Measurements from ENCODE around the gene SLC25A29. TPM values are rescaled to one million over a fixed set of nuclear protein-coding genes. Genes with fewer than 3 reads are reported as not detected.

The SLC25A29 gene
- total and polyA plus RNA-seq, 2 of the 4 experiments (the other 2 are of a cell fraction), result 6.5 to 37.7 TPM

GRCh38 chr14:100299238-100299560 lies 7.0 kb downstream of the SLC25A29 start:
- dilution Hi-C loops (cut with HindIII; ENCODE audit: low sequenced_read_pairs, unreplicated experiment), result no loop called here

More at GRCh38 chr14:100299238-100299560, 7.0 kb downstream of the SLC25A29 start:
- Histone ChIP-seq H4K20me1 (ENCODE audit: insufficient read depth, low read length) (peaks cover 65% of the 10 kb centered on the region), H3K79me1 (ENCODE audit: low read depth in 1 of 2, low read length in 2 of 2) (peaks cover 14 to 81% of the 10 kb centered on the region in 2 experiments), H4K5ac (ENCODE audit: low read depth, low read length) (no peak overlapping the region), H2AK5ac (ENCODE audit: low read depth, low read length) (no peak overlapping the region), H2BK20ac (ENCODE audit: low read depth, low read length) (no peak overlapping the region), H2AFZ (replicated peaks; ENCODE audit: low read length, poor library complexity) (no peak overlapping the region), H3K9ac (ENCODE audit: low read depth, low read length) (no peak overlapping the region), H3K56ac (ENCODE audit: extremely low read depth, insufficient read depth, low read length) (no peak overlapping the region), H3K4me2 (ENCODE audit: low read depth, low read length) (no peak overlapping the region), H2AK9ac (replicated peaks; ENCODE audit: low read depth, low read length, poor library complexity) (no peak overlapping the region), H3K14ac (replicated peaks; ENCODE audit: low read depth, low read length) (no peak overlapping the region), H3K27ac (ENCODE audit: insufficient read depth, low read length) (no peak overlapping the region), H3K4ac (ENCODE audit: low read depth, low read length) (no peak overlapping the region), H3K9me1 (ENCODE audit: insufficient read depth, low read length) (peaks cover 4% of the 10 kb centered on the region), H3K4me3 (ENCODE audit: insufficient read depth, low read depth, low read length) (no peak overlapping the region), H3K18ac (ENCODE audit: low read depth, low read length) (no peak overlapping the region), H3K36me3 (ENCODE audit: control insufficient read depth, insufficient read depth, low read length) (peaks cover 20% of the 10 kb centered on the region; the same call in 1 of the 2 replicates), H2BK120ac (ENCODE audit: low read depth, low read length) (no peak overlapping the region), H4K8ac (ENCODE audit: low read depth in 2 of 2, low read length in 2 of 2) (no peak overlapping the region), H2BK5ac (ENCODE audit: low read depth, low read length, poor library complexity, severe bottlenecking) (no peak overlapping the region), H2BK15ac (ENCODE audit: low read depth, low read length) (no peak overlapping the region), H4K91ac (ENCODE audit: insufficient read depth, low read depth, low read length) (no peak overlapping the region), H3K4me1 (ENCODE audit: control insufficient read depth, insufficient read depth, low read length) (peaks cover 15% of the 10 kb centered on the region), H3K9me3 (ENCODE audit: control insufficient read depth, insufficient read depth, low read length) (no peaks in the 10 kb centered on the region), H3K27me3 (ENCODE audit: control insufficient read depth, insufficient read depth, low read length) (no peaks in the 10 kb centered on the region), H3K23ac (ENCODE audit: low read depth, low read length) (no peak overlapping the region)
- no TSS peak for BruUV-seq (replicated peaks)
- WGBS, 2 experiments (ENCODE audit: extremely low coverage in 2 of 2, insufficient read length in 1 of 2), result 100% methylated on average over 2 of the region's 6 CpGs; no CpG with 5 or more reads in 1 of the 2 experiments
- no peak for DNase-seq
- TF ChIP-seq RAD21 (IDR thresholded peaks at IDR 0.05; ENCODE audit: low read length) (no peak), MAZ (IDR thresholded peaks at IDR 0.05; ENCODE audit: borderline replicate concordance, low read depth, low read length) (no peak), MAFK (IDR thresholded peaks at IDR 0.05; ENCODE audit: low read depth, low read length) (no peak), POLR2A (IDR thresholded peaks at IDR 0.05; ENCODE audit: low read depth, low read length) (no peak), RFX5 (IDR thresholded peaks at IDR 0.05; ENCODE audit: low read depth, low read length) (no peak), CEBPB (IDR thresholded peaks at IDR 0.05; ENCODE audit: low read depth, low read length) (no peak), MXI1 (IDR thresholded peaks at IDR 0.05; ENCODE audit: borderline replicate concordance, low read depth, low read length) (no peak), CHD1 (IDR thresholded peaks at IDR 0.05; ENCODE audit: low read depth, low read length) (no peak), RCOR1 (IDR thresholded peaks at IDR 0.05; ENCODE audit: insufficient replicate concordance, low read length) (no peak), SMC3 (IDR thresholded peaks at IDR 0.05; ENCODE audit: low read depth, low read length) (no peak)
- ATAC-seq (ENCODE audit: low read depth), result no peak
- POLR2A ChIA-PET (ENCODE audit: unreplicated experiment), result no interaction called here
- intact Hi-C loops (cut with micrococcal nuclease) (no loop called here), in situ Hi-C loops (cut with MboI; ENCODE audit: low sequenced_read_pairs) (no loop called here)
- CTCF ChIA-PET, result no interaction called here

Measured in IMR-90 (cell line).